K562 (cell line): ENCODE measurements around the gene RNF4. TPM values are rescaled to one million over a fixed set of nuclear protein-coding genes. Genes with fewer than 3 reads are reported as not detected.

Experiments
- ATF3 ChIP-seq, 2 experiments: fragments of 450-650 bp in 1 of 2; sonication (generic) in 1 of 2; formaldehyde crosslinking in 1 of 2; IDR thresholded peaks in 1 of 2; conservative IDR thresholded peaks in 1 of 2; 2 replicates each; pipeline versions ENCODE4 v1.6.1 to v1.8.1; 2016 to 2023; ENCODE audit warnings: mild to moderate bottlenecking in 2 of 2, moderate library complexity in 2 of 2, inconsistent platforms in 1 of 2, missing genetic modification reagents in 1 of 2
- BRD9 ChIP-seq: fragments of 450-650 bp; IDR thresholded peaks from 2 replicates; pipeline ENCODE4 v1.6.1; 2018; ENCODE audit warnings: low read depth; ENCODE audit not compliant: partially characterized antibody
- CC2D1A ChIP-seq: fragments of 450-650 bp; IDR thresholded peaks from 2 replicates; pipeline ENCODE4 v1.6.1; 2017; ENCODE audit warnings: mild to moderate bottlenecking
- CHD2 ChIP-seq: IDR thresholded peaks from 2 replicates; pipeline ENCODE4 v1.6.1; 2011; ENCODE audit warnings: low read depth, low read length
- CREB1 ChIP-seq, 2 experiments: sonication (generic) in 1 of 2; formaldehyde crosslinking in 1 of 2; IDR thresholded peaks; 2 replicates each; pipeline versions ENCODE4 v1.6.1 to v1.8.0; 2012 to 2022; ENCODE audit warnings: inconsistent platforms in 1 of 2, mild to moderate bottlenecking in 1 of 2, missing genetic modification reagents in 1 of 2, moderate library complexity in 1 of 2
- GATAD2B ChIP-seq: fragments of 450-650 bp; IDR thresholded peaks from 2 replicates; pipeline ENCODE4 v1.6.1; 2017; ENCODE audit warnings: mild to moderate bottlenecking, borderline replicate concordance
- GMEB1 ChIP-seq: fragments of 250-450 bp; sonication (Bioruptor Pico); IDR thresholded peaks from 2 replicates; pipeline ENCODE4 v1.4.0; 2020; ENCODE audit warnings: mild to moderate bottlenecking
- HMGN3 ChIP-seq: IDR thresholded peaks from 2 replicates; pipeline ENCODE4 v1.6.1; 2011; ENCODE audit warnings: borderline replicate concordance, low read depth, mild to moderate bottlenecking, mixed read lengths, low read length; ENCODE audit not compliant: insufficient read length; ENCODE audit errors: extremely low read depth
- KLF13 ChIP-seq: fragments of 450-650 bp; IDR thresholded peaks from 2 replicates; pipeline ENCODE4 v1.6.1; 2016; ENCODE audit warnings: missing genetic modification characterization, low read depth, mild to moderate bottlenecking, missing compliant biosample characterization, moderate library complexity, borderline replicate concordance
- MBD2 ChIP-seq: sonication (generic); IDR thresholded peaks from 2 replicates; pipeline ENCODE4 v1.6.1; 2016; ENCODE audit warnings: low read depth, borderline replicate concordance
- MEIS2 ChIP-seq: fragments of 450-650 bp; IDR thresholded peaks from 2 replicates; pipeline ENCODE4 v1.6.1; 2014; ENCODE audit warnings: mild to moderate bottlenecking; ENCODE audit not compliant: partially characterized antibody
- POLR2AphosphoS5 ChIP-seq: IDR thresholded peaks from 2 replicates; pipeline ENCODE4 v1.6.1; 2011; ENCODE audit warnings: mild to moderate bottlenecking, low read depth, low read length, moderate library complexity; ENCODE audit not compliant: control insufficient read depth, insufficient read depth
- PRDM10 ChIP-seq: fragments of 450-650 bp; IDR thresholded peaks from 2 replicates; pipeline ENCODE4 v1.6.1; 2018; ENCODE audit not compliant: partially characterized antibody
- TAF1 ChIP-seq: IDR thresholded peaks from 2 replicates; pipeline ENCODE4 v1.6.1; 2011; ENCODE audit warnings: mild to moderate bottlenecking, low read length, moderate library complexity; ENCODE audit not compliant: insufficient read depth, control insufficient read depth, severe bottlenecking; ENCODE audit errors: extremely low read depth
- USF2 ChIP-seq: sonication (generic); formaldehyde crosslinking; IDR thresholded peaks from 2 replicates; pipeline ENCODE4 v1.5.0; 2020; ENCODE audit warnings: missing genetic modification reagents
- YY1 ChIP-seq, 3 experiments: IDR thresholded peaks; 2 replicates each; pipeline ENCODE4 v1.6.1; 2011; ENCODE audit warnings: low read length in 2 of 3, mild to moderate bottlenecking in 2 of 3, moderate library complexity in 2 of 3, borderline replicate concordance in 1 of 3, control low read depth in 1 of 3, low read depth in 1 of 3; ENCODE audit not compliant: insufficient read depth in 3 of 3, insufficient replicate concordance in 2 of 3, control insufficient read depth in 1 of 3, insufficient read length in 1 of 3; ENCODE audit errors: extremely low read depth in 1 of 3
- ZNF551 ChIP-seq: fragments of 250-450 bp; sonication (Bioruptor Pico); IDR thresholded peaks from 2 replicates; pipeline ENCODE4 v1.5.0; 2021; ENCODE audit warnings: mild to moderate bottlenecking, moderate library complexity
- polyA plus RNA-seq, 8 experiments: library from polyadenylated mRNA; depleted of rRNA in 4 of 8; stranded (reverse) in 5 of 8; unstranded in 3 of 8; fragments of >200 nt; fragmentation: Nextera tagmentation in 2 of 8; fragmentation: Illumina TruSeq in 1 of 8; extraction: Ambion mirVana in 2 of 8; extraction: Trizol in 1 of 8; gene quantifications; 2 replicates each; pipeline versions ENCODE4 v1.2.1 to v1.2.3, GENCODE V29; 2011 to 2014; ENCODE audit warnings: inconsistent platforms in 1 of 8, missing spikeins in 1 of 8
- total RNA-seq, 7 experiments: library from RNA; depleted of rRNA in 6 of 7; stranded (reverse); fragments of >200 nt in 6 of 7; fragmentation: Illumina TruSeq in 2 of 7; extraction: Trizol in 2 of 7; gene quantifications; 2 replicates each; pipeline versions ENCODE4 v1.2.1 to v1.2.3, GENCODE V29; 2011 to 2021; ENCODE audit warnings: low replicate concordance in 1 of 7

RNF4 gene
- total and polyA plus RNA-seq, 9 of the 15 experiments (the other 6 are each of a cell fraction or from before 2014, with no cell fraction given), result 19.2 to 59.3 (median 44.8) TPM

- TF ChIP-seq ATF3 (IDR thresholded peaks at IDR 0.05) (peak; percentile 89), ATF3 (CRISPR knock-in tag; conservative IDR thresholded peaks at IDR 0.05) (no peak), BRD9 (no peak), PRDM10 (peak; percentile 41), MBD2 (peak; percentile 80), GATAD2B (no peak), USF2 (CRISPR knock-in tag) (no peak), HMGN3 (peak; percentile 82), GMEB1 (CRISPR knock-in tag) (peak; percentile 95), CREB1 (IDR thresholded peaks at IDR 0.05) (peak; percentile 87), CREB1 (CRISPR knock-in tag; IDR thresholded peaks at IDR 0.05) (peak; percentile 85), TAF1 (peak; percentile 56), ZNF551 (CRISPR knock-in tag) (no peak), KLF13 (0 out of 2 replicates have a peak, but pooled peaks have one; percentile 43), POLR2AphosphoS5 (peak; percentile 58; the same call in 1 of the 2 replicates), CC2D1A (no peak), CHD2 (peak; percentile 18; the same call in 1 of the 2 replicates), YY1 (IDR thresholded peaks at IDR 0.05; ENCODE audit: borderline replicate concordance in 1 of 3, control insufficient read depth in 1 of 3, extremely low read depth in 1 of 3, insufficient read depth in 3 of 3, insufficient read length in 1 of 3, insufficient replicate concordance in 2 of 3, low read depth in 1 of 3, low read length in 2 of 3) (peak; percentile 55 to 90 (median 83)), MEIS2 (peak; percentile 34)
These were observed 67.5 kb downstream of the RNF4 start, which contains the start of gene FAM193A (continued) for GRCh38 chr4:2536193-2537010.
